ENCODE measurements around the gene E2F2. TPM values are rescaled to one million over a fixed set of nuclear protein-coding genes. Genes with fewer than 3 reads are reported as not detected.
"Not testable (repeated sequence)": the region's sequence is repeated elsewhere in the genome, so short reads cannot be mapped to it uniquely, and the experiment has no call there.

The E2F2 gene
- total RNA-seq, 1 experiment from 2014 or later: 3.8 TPM

DNA sequence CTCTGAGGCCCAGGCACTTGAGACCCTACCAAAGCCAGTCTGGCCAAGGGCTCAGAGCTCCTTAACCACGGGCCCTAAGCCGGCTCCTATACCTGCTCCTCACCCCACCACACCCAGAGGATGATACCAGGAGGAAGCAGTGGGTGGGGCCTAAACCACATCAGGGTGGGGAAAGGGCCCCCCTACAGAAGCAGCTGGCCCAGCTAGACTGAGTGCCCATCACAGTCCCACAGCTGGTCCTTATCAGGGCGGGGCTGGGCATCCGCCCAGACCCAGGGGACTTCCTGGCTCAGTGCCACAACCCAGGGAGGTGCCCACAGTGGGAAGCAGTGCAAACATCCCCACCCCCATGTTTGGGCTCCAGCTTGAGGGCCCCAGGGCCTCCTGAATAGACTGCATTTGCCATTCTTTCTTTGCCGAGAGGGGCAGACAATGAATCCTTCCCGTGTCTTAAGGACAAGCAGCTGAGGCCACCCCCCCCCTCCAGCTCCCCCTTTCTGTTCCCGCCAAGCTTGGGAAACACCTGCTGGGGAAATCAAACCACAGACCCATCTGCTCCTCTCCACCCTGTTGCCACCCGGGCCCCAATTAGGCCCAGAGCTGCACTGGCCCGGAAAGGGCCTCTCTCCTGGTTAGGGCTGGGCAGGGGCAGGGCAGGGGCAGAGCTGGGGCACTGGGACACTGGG is 6.2 kb downstream of the E2F2 start:
- no peak for DNase-seq (ENCODE audit: low spot score)

DNA sequence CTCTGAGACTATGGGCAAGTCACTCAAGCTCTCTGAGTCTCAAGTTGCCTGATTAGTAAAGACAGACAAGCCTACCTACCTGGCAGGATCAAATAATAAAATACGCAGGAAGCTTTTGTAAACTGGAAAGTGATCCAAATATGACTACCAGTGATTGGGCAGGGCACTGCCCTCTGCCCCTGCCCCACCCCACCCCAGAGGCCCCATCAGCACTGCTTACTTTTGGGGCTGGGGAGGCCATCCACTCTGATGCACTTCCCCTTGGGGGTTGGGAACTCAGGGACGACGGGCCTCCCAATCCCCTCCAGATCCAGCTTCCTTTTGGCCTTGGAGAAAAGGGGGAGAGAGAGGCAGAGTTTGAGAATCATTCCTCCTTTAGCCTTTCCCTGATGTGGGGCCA is 6.9 kb downstream of the E2F2 start:
- no peak for DNase-seq (ENCODE audit: low spot score)

DNA sequence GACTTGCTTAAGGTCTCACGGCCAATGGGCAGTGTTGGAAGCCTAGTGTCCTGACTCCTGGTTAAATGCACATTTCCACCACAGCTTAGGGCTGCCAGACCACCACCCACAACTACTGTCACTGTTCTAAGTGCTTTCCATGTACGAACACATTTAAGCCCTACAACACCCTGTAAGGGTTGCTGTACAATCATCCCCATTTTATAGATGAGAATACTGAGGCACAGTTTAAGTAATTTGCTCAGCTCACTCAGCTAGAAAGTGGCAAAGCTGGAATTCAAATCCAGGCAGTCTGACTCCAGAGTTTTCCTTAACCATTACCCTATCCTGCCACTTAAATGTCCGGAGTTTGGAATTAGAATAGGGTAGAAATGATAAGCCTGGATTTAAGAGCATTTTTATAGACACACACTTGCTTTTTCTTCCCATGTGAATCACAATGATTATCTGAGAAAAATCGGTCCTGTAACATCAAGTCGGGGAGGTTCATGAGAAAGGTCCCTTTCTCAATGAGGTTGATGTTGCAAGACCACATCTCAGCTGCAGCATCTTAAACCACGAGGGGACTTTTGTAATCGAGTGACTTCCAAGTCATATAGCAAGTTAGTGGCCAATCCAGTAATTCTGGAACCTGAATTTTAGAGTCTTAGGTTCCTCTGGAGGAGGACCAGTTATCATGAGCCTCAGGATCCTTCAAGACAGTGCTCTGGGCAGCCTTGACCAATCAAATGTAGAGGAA is 8.6 kb downstream of the E2F2 start:
- DNase-seq (ENCODE audit: low spot score): no peak

DNA sequence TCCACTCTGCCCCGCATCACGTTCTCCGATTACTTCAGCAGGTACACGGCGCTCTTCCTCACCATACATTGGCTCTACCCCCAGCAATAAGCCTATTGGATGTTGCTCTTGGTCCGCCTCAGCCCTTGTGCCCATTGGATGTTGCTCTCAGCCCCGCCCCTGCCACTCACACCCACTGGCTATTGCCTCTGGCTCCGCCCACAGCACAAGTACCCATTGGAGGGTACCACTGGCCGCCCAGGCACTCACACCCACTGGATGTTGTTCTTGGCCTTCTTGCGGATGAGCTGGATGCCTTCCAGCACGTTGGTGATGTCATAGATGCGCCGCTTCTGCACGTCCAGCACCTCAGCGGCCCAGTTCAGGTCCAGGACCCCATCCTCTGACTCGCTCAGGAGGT is 9.4 kb downstream of the E2F2 start:
- no peak for DNase-seq (ENCODE audit: low spot score)

DNA sequence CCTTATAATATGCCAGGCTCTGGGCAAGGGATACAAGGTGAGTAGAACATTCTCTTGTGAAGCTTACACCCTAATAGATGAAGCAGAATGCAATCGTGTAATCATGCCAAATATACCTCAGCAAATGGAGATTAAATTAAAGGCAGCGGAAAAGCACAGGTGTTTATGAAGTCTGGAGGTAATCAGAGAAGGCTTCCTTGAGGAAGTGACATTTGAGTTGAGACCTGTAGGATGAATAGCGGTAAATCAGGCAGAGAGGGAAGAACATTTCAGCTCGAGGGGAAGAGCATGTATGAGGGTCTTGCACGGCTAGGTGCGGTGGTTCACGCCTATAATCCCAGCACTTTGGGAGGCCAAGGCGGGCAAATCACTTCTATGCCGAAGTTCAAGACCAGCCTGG is 13.5 kb downstream of the E2F2 start:
- DNase-seq (ENCODE audit: low spot score): no peak

DNA sequence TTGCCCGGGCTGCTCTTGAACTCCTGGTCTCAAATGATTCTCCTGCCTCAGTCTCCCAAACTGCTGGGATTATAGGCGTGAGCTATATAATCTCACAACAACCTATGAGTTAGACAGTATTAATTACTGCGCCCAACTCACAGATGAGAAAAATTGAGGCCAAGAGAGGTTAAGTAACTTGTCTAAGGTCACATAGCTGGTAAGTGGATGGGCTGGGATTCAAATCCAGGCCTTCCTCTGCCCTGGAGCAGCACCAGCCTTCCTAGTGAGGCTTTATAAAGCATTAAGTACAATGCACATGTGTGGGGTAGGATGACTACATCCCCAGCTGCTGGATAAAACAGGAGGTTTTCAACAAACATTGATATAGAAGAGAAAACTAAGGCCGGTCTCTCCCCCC is 15.1 kb downstream of the E2F2 start:
- no peak for DNase-seq (ENCODE audit: low spot score)

DNA sequence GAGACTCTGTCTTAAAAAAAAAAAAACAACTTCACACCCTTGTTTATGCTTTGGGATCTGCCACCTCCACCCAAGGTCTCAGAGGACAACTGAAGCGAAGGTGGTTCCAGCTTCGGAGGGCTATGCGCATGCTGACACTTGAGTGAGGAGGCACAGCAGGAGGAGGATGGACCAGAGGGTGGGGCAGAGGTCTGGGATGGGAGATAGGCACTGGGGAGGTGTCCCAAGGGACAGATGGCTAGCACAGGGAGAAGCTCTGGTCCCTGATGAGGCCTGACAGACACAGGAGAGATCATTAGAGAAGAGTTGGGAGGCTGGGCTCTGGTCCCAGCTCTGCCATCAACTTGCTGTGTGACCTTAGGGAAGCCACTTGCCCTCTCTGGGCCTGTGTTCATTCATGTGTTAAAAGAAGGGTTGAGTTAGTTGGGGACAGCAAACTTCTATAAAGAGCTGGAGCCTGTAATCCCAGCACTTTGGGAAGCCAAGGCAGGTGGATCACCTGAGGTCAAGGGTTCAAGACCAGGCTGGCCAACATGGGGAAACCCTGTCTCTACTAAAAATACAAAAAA is 16.8 kb downstream of the E2F2 start:
- DNase-seq (ENCODE audit: low spot score): no peak

DNA sequence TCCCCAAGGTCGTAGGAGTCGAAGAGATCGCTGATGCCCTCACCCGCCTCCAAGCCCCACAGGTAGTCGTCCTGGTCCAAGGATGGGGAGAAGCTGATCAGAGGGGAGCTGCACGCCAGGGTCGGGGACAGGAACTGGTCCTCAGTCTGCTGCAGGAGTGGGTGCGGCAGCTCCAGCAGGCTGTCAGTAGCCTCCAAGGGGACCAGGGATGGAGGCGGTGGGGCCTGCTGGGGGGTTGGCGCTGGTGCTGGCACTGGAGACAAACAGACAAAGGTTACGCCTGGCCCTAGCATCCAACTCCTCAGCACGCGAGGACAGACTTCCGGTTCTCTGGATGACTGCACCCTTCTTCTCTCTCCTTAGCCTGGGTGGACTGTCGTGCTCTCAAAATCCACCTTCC is 21.1 kb downstream of the E2F2 start:
- no peak for DNase-seq (ENCODE audit: low spot score)

DNA sequence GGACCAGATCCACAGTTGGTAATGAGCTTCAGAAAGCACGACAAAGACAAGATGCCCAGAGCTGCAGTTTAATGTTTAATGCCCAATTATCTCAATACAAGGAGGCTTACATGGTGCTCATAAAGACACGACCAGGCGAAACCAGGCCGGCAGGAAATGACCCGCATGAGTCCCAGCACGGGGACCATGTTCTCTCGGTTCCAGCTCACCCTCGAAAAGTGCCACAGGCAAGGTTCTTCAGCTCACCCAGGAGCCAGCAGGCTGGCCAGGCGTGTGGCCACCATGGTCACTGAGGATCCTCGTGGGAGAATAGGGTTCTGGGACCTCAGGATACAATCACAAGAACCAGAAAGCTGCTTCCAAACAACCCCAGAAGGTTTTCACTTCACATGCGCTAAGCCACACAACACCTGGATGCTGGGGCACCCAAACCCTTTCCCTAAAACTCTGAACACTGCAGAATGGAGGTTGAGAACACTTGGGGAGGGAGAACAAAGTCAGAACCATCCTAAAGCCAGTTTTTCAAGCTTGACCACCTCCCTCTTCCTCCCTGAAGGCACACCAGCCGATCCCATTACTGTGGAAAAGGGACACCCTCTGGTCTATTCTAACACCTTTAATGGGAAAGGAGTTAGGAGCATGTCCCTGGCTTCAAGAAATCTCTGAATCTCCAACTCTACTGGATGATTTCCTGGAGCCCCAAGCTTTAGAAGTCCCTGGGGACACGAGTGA is 24.5 kb downstream of the E2F2 start:
- DNase-seq (ENCODE audit: low spot score): no peak

DNA sequence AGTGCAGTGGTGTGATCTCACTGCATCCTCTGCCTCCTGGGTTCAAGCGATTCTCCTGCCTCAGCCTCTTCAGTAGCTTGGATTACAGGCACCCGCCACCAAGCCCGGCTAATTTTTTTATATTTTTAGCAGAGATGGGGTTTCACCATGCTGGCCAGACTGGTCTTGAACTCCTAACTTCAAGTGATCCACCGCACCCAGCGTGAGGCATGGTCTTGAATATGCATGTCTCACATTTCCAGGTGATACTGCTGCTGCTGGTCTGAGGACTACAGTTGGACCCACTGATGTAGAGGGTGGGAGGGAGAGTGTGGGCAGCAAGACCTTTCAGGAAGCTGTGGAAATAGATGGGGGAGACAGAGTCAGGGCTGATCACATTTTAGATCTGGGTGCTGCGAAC is 25.2 kb downstream of the E2F2 start:
- no peak for DNase-seq (ENCODE audit: low spot score)

DNA sequence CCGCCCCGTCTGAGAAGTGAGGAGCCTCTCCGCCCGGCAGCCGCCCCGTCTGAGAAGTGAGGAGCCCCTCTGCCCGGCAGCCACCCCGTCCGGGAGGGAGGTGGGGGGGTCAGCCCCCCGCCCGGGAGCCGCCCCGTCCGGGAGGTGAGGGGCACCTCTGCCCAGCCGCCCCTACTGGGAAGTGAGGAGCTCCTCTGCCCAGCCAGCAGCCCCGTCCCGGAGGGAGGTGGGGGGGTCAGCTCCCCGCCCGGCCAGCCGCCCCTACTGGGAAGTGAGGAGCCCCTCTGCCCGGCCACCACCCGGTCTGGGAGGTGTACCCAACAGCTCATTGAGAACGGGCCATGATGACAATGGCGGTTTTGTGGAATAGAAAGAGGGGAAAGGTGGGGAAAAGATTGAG is 26.9 kb downstream of the E2F2 start:
- DNase-seq (ENCODE audit: low spot score): not testable (repeated sequence)

DNA sequence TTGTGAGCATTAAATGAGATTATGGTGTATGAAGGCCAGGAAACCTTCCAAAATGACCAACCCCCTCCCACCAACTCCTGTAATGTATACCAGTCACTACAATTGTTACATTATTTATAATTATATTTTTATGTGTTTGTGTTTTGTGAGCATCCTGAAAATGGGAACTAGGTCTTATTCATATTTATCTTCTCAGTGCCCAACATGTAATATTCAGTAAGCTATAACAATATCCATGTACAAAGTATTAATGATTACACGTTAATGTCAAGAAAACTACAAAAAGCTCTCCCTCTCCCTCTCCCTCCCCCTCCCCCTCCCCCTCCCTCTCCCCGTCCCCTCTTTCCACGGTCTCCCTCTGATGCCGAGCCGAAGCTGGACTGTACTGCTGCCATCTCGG is 28.1 kb downstream of the E2F2 start:
- no peak for DNase-seq (ENCODE audit: low spot score)

DNA sequence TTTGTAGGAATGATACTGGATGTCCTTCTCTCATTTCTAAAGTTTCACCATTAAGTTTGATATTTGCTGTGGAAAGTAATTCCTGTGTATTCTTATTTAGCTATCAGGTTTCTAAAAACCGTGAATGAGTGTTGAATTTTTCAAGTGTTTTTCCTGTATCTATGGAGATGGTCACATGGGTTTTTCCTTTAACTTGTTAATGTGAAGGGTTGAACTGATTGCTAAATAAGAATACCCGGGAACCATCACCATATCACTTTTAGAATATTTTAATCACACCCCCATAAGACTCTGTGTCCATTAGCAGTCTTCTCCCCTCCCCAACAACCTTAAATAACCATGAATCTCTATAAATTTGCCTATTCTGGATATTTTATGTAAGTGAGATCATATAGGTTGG is 30.6 kb downstream of the E2F2 start:
- no peak for DNase-seq (ENCODE audit: low spot score)

DNA sequence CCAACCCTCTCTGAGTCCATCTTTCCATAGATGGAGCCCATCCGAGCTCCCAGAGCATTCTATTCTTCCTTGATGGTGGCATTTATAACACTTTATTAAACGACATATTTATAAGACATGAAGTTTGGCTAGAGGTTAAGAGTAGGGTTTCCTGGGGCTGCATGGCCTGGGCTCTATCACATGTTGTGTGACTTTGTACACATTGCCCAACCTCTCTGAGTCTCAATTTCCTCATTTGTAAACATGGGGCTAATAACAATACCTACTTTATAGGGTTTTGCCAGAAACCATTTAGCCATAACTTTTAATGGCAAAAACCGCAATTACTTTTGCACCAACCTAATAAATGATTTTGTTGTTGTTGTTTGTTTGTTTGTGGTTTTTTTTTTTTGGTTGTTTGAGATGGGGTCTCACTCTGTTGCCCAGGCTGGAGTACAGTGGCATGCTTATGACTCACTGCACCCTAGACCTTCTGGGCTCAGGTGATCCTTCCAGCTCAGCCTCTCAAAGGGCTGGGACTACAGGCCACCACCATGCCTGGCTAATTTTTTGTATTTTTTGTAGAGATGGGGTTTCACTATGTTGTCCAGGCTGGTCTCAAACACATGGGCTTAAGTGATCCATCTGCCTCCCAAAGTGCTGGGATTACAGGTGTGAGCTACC is 33.1 kb downstream of the E2F2 start:
- DNase-seq (ENCODE audit: low spot score): no peak

DNA sequence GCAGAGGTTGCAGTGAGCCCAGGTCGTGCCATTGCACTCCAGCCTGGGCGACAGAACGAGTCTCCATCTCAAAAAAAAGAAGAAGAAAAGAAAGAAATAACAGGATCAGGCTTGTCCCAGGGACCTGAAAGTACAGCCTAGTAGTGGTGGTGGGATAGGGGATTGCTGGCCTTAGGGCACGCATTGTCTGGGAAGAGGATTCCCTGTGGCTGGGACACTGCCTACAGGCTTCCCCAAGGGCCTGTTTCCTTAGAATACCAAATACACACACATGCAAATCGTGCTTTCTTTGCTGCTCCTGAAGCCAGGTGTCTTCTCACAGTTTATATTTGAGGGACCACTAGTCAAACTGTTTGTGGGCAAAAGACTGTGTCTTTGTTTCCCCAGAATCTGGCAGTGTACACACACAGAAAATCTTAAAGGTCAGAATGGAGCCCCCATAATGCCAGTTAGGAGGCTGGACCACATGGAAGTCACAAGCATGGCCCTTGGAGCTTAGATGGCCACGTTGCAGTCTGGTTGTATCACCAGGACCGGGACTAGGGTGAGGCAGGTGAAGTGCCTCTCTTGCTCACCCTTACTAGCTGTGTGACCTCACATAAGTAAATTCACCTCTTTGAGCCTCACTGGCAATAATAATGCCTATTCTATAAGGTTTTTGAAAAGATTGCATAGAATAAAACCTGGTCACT is 34.4 kb downstream of the E2F2 start:
- no peak for DNase-seq (ENCODE audit: low spot score)

DNA sequence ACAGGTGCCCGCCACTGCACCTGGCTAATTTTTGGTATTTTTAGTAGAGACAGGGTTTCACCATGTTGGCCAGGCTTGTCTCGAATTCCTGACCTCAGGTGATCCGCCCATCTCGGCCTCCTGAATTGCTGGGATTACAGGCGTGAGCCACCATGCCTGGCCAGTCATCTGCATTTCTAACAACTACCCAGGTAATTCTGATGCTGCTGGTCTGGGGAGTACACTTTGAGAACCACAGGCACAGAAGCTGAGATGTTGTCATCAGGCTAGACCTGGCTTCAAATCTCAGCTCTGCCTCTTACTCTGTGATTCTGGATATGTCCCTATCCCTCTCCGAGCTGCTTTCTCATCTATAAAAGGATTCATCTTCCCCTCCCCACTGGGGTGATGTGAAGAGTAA is 36.2 kb downstream of the E2F2 start:
- DNase-seq (ENCODE audit: low spot score): not testable (repeated sequence)

DNA sequence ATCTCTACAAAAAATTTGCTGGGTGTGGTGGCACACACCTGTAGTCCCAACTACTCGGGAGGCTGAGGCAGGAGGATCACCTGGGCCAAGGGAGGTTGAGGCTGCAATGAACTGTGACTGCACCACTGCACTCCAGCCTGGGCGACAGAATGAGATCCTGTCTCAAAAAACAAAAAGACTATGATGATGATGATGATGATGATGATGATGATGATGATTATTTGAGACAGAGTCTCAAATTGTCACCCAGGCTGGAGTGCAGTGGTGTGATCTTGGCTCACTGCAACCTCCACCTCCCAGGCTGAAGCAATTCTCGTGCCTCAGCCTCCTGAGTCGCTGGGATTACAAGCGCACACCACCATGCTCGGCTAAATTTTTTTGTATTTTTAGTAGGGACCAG is 38.3 kb downstream of the E2F2 start:
- DNase-seq (ENCODE audit: low spot score): not testable (repeated sequence)

DNA sequence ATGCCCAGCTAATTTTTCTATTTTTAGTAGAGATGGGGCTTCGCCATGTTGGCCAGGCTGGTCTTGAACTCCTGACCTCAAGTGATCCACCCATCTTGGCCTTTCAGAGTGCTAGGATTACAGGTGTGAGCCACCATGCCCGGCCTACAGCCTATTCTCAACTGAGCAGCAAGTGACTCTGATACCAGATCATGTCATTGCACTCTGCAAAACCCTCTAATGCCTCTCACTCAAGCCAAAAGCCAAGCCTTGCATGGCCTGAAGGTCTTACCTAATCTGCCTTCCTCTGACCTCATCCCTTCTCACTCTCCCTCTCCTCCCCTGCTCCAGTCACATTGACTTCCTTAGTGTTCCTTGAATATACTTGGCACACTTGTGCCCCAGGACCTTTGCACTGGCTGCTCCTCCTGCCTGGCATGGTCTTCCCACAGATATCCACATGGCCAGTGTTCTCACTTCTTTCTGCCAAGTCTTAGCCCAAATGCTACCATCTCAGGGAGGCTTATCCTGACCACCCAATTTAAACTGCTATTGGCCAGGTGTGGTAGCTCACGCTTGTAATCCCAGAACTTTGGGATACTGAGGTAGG is 38.8 kb downstream of the E2F2 start:
- DNase-seq (ENCODE audit: low spot score): no peak

DNA sequence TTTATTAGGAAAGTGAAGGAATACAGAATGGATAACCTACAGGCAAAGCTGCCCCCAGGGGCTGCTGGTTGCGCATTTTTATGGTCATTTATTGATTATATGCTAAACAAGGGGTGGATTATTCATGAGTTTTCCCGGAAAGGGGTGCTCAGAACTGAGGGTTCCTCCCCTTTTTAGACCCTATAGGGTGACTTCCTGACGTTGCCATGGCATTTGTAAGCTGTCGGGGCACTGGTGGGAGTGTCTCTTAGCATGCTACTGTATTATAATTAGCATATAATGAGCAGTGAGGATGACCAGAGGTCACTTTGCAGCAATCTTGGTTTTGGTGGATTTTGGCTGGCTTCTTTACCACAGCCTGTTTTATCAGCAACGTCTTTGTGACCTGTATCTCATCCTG is 41.2 kb downstream of the E2F2 start:
- DNase-seq (ENCODE audit: low spot score): no peak

DNA sequence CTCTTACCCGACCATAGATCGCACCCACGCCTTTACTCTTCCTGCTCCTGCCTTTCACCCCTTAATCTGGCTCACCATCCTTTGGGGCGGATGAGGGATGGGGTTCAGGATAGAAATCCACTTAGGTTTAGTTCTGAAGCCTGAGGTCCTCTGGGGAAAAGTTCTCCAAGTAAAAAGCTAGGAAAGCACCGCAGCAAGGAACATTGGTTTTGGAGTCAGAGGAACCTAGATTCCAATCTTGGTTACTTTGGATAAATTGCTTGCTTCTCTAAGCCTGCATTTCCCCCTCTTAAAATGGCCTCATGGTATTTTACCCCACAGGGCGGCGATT is 46.1 kb downstream of the E2F2 start:
- DNase-seq (ENCODE audit: low spot score): no peak

Data from A172 (cell line).